HT1080 (cell line): Measurements from ENCODE around the gene BAG1. TPM values are rescaled to one million over a fixed set of nuclear protein-coding genes. Genes with fewer than 3 reads are reported as not detected.
A peak's percentile ranks its signal among the peaks of the same experiment; 100 is the strongest.

Experiments used
- DNase-seq: peaks from one replicate; pipeline ENCODE4 v3.0.0-alpha.2; 2015; ENCODE audit warnings: low read depth
- total RNA-seq: library from RNA; depleted of rRNA; stranded (reverse); fragments of >200 nt; shearing (Covaris generic); gene quantifications from 2 replicates; pipeline ENCODE4 v1.2.3, GENCODE V29; 2014; rRNA removed

Gene BAG1
- total RNA-seq, 1 experiment from 2014 or later = 65.7 TPM

DNA sequence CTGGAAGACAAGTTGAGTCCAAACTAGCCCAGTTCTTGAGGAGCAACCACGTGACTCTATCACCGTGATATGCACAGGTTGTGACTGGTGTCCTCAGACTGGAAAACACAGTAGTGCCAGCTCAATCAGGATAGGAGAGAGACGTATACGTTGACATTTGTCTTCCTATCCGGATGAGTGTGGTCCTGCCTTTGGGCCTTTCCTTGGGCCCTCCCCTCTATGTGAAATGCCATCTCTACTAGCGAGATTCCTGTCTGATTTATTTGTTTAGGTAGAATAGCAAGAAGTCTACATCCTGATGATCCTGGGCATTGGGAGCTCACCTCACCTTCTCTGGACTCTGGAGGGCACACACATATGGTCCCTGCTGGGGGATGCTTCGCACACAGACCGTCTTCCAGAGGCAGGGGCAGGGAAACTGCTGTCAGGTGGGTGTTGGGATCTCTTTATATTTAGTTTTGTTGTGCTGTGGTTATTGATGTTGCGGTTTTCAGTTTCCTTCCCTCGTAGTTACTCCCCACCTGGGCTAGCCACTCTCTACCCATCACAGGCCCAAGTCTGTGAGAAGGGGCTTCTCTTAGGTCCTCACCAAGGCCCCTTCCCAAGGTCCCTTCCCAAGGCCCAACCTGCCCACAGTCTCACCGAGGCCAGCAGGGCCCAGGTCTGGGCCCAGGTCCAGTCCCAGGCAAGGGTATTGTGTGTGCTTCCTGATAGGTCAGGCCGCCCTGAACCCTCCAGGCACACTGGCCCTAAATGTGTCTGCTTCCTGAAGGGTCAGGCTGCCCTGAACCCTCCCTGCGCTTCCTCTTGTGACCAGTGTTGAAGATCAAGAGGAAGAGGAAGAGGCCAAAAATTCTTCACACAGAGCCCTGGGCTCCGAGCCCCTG, 43.6 kb downstream of the BAG1 start:
- DNase-seq = no peak

DNA sequence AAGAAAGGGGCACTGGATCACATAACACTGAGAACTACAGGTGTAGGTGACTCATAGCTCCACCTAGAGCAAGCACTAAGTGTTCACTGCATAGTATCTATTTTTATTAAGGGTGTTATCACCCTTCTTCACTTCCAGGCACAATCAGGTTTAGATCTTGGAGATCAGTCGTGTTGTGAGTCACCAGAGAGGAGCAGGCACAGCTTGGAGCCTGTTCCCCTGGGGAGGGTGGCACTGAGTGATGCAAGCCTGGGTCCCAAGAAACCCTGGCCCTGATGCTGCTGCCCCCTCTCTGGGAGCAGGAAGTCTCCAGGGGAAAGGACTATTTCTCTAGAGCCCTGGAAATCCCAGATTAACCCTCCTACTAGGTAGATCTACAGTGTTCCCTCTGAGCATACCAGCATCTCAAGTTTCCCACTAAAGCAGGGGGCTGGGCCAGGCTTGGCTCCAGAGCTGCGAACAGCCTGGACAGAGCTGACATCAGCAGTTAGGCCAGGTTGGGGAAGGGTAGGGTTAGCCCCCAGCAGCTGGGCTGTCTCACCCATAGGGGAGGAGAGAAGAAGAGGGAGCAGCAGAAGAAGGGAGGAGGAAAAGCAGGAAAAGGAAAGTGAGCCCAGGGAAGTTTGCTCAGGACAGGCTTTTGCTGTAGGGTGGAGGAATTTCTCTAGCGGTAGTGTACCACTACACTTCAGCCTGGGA, 52.7 kb downstream of the BAG1 start:
- DNase-seq = no peak

DNA sequence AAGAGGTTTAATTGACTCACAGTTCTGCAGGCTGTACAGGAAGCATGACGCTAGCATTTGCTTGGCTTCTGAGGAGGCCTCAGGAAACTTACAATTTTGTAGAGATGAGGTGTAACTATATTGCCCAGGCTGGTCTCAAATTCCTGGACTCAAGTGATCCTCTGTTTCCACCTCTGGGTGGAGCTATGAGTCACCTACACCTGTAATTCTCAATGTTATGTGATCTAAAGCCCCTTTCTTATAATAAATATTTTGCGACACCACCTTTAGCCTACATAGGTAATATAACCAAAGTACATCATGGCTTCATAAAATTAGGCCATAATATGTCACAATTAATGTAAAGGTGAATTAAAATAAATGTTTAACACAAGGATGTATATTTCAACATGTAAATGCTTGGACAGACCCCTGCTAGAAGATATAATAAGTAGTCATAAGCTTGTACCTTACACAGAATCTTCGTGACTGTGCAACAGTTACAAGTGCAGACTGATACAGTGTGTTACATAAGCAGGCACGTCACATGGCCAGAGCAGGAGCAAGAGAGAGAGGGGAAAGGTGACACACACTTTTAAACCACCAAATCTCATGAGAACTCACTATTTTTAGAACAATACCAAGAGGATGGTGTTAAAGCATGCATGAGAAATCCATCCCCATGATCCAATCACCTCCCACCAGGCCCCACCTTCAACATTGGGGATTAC, 54.3 kb downstream of the BAG1 start:
- DNase-seq = no peak

DNA sequence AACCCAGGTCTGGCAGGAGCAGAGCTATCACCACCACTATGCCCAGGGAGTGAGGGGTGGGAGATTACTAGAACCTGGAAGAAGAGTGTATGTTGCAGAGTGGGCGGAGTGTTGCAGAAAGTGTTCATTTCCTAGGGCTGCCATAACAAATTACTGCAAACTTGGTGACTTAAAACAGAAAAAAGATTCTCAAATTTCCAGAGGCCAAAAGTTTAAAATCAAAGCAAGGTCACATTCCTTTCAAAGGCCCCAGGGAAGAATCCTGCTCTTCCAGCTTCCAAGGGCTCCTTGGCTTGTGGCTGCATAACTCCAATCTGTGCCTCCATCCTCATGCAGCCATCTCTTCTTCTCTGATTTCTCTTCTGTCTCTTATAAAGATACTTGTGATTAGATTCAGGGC, 55.1 kb downstream of the BAG1 start:
- DNase-seq = no peak

DNA sequence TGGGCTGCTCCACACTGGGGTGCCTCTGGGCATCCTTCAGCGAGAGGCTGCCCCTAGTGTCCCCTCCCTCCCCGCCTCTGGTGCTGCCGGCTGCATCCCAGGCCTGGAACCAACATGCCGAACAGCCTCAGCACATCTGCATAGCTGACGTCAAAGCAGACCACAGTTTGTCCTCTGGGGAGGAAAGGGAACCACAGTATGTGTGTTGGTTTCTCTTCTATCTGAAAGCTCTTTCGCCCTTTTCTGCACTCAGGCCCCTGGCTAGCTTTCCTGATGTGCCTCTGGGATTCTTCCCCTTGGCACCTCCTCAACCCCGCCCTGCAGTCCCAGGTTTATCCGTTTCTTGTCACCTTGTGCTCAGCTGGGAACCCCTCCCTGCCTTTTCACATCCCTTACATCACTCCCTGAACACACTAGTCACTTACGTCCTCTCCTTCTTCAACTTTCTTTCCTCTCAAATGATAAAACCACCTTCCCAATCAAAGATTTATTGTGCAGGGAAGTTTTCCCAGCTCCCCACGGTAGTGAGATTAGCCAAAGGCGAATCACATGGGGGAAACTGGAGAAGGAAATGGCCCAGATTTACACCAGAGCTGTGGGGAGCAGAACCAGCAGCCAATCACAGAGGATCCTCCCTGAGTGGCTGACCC, 61.8 kb downstream of the BAG1 start:
- peak; percentile 39 for DNase-seq

Other genes starting within 250 kb of the BAG1 start
- gene DNAJA1, start 239.4 kb downstream of the BAG1 start, total RNA-seq = 185 and 211 TPM in 2 replicates
- 29.6 and 36.3 TPM in 2 replicates for gene SMU1, start 188.0 kb downstream of the BAG1 start, total RNA-seq
- 14.5 and 23.6 TPM in 2 replicates for gene B4GALT1, start 97.4 kb downstream of the BAG1 start, total RNA-seq
- not detected in 2 replicates for gene SPINK4, start 24.5 kb downstream of the BAG1 start, total RNA-seq
- 86.5 and 87.5 TPM in 2 replicates for gene CHMP5, start 341 bp upstream of the BAG1 start, total RNA-seq
- 21.5 and 28.2 TPM in 2 replicates for gene NFX1, start 25.8 kb upstream of the BAG1 start, total RNA-seq
- not detected in 2 replicates for gene AQP7, start 137.9 kb upstream of the BAG1 start, total RNA-seq
- 0.17 and 1.5 TPM in 2 replicates for gene AQP3, start 182.9 kb upstream of the BAG1 start, total RNA-seq
- gene NOL6, start 209.2 kb upstream of the BAG1 start, total RNA-seq = 107 and 110 TPM in 2 replicates